ENCODE data around the gene CCDC136.

CCDC136 gene

GRCh38 chr7:128758553-128758952 is 33.2 kb upstream of the CCDC136 start:
- no peak for TF ChIP-seq CTCF (IDR thresholded peaks at IDR 0.05; ENCODE audit: insufficient read depth, low read length, missing control alignments)
- no peak overlapping the region for H3K4me3 ChIP-seq (ENCODE audit: low read depth, low read length)
- DNase-seq (ENCODE audit: low read depth, low spot score) = no peak
- CTCF ChIA-PET = no interaction called here
- POLR2A ChIA-PET = no interaction called here

- CTCF ChIA-PET = no interaction called here
These were observed 32.5 kb upstream of the CCDC136 start for GRCh38 chr7:128759242-128759641.

GRCh38 chr7:128763541-128763940 is 28.2 kb upstream of the CCDC136 start:
- TF ChIP-seq CTCF (IDR thresholded peaks at IDR 0.05; ENCODE audit: insufficient read depth, low read length, missing control alignments) = no peak
- ChIA-PET POLR2A (interaction anchor here (0.7 kb wide), 1 partner anchor 24 kb away, joined by 3 read pairs; no protein-coding TSS in a partner anchor), CTCF (no interaction called here)
- DNase-seq (ENCODE audit: low read depth, low spot score) = no peak
- H3K4me3 ChIP-seq (ENCODE audit: low read depth, low read length) = no peak overlapping the region

More at GRCh38 chr7:128759242-128759641, 32.5 kb upstream of the CCDC136 start:
- no peak for DNase-seq (ENCODE audit: low read depth, low spot score)
- no peak for TF ChIP-seq CTCF (IDR thresholded peaks at IDR 0.05; ENCODE audit: insufficient read depth, low read length, missing control alignments)
- POLR2A ChIA-PET = no interaction called here
- H3K4me3 ChIP-seq (ENCODE audit: low read depth, low read length) = no peak overlapping the region

GRCh38 chr7:128767475-128768110 is 24.2 kb upstream of the CCDC136 start:
- POLR2A ChIA-PET = interaction anchor here (1.1 kb wide), 1 partner anchor 12 kb away, joined by 3 read pairs; no protein-coding TSS in a partner anchor
- CTCF ChIA-PET = interaction anchor here (0.8 to 1.4 kb wide), 2 partner anchors 75 to 118 kb away, joined by 3 read pairs; no protein-coding TSS in a partner anchor
- no peak for TF ChIP-seq CTCF (IDR thresholded peaks at IDR 0.05; ENCODE audit: insufficient read depth, low read length, missing control alignments)

GRCh38 chr7:128770233-128770632 is 21.5 kb upstream of the CCDC136 start:
- H3K4me3 ChIP-seq (ENCODE audit: low read depth, low read length) = no peak overlapping the region
- no peak for TF ChIP-seq CTCF (IDR thresholded peaks at IDR 0.05; ENCODE audit: insufficient read depth, low read length, missing control alignments)
- CTCF ChIA-PET = no interaction called here
- DNase-seq (ENCODE audit: low read depth, low spot score) = no peak
- POLR2A ChIA-PET = interaction anchor here (1.7 kb wide), 1 partner anchor 14 kb away, joined by 5 read pairs; no protein-coding TSS in a partner anchor

More at GRCh38 chr7:128767475-128768110, 24.2 kb upstream of the CCDC136 start:
- H3K4me3 ChIP-seq (ENCODE audit: low read depth, low read length) = no peak overlapping the region
- no peak for DNase-seq (ENCODE audit: low read depth, low spot score)

GRCh38 chr7:128773604-128774003 is 18.2 kb upstream of the CCDC136 start:
- ChIA-PET CTCF (no interaction called here), POLR2A (no interaction called here)
- no peak overlapping the region for H3K4me3 ChIP-seq (ENCODE audit: low read depth, low read length)
- TF ChIP-seq CTCF (IDR thresholded peaks at IDR 0.05; ENCODE audit: insufficient read depth, low read length, missing control alignments) = no peak
- no peak for DNase-seq (ENCODE audit: low read depth, low spot score)
